ENCODE results near the gene TSPYL2.

Gene TSPYL2

DNA sequence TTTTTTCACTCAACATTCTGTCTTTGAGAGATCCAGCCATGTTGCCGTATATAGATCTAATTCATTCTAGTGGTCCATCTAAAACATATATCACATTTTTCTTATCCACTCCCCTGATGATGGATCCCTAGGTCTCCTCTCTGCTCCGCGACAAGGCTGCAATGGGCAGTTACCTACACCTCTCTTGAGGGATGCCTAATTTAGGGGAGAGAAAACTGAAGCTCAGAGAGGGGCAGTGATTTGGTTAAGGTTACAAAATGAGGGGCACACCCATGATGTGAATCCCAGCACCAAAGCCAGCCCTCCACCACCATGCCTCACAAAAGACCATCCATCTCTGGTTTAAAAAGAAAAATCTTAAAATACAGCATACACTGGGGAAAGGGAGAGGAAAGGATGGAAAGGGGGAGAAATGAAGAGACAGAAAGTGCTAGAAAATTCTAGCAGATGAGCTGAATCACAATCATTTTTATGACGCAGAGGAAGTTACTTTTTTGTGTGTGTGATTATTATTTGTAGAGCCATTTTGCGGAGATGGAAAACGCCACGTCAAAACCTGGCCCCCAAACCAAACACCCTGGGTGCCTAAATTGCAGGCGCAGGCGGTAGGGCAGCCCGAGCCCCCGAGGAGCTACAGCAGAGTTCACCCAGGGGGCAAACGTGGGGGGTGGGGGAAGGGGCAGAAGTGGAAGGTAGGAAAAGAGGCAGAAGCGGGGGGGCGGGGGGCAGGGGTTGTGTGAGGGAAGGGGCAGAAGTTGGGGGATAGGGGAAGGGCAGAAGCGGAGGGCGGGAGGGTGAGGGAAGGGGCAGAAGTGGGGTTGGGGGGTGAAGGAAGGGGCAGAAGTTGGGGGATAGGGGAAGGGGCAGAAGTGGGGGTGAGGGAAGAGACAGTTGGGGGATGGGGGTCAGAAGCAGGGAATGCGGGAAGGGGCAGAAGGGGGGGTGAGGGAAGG, 1.3 kb upstream of the TSPYL2 start:
- peak; percentile 28 for DNase-seq (ENCODE audit: low read depth)

DNA sequence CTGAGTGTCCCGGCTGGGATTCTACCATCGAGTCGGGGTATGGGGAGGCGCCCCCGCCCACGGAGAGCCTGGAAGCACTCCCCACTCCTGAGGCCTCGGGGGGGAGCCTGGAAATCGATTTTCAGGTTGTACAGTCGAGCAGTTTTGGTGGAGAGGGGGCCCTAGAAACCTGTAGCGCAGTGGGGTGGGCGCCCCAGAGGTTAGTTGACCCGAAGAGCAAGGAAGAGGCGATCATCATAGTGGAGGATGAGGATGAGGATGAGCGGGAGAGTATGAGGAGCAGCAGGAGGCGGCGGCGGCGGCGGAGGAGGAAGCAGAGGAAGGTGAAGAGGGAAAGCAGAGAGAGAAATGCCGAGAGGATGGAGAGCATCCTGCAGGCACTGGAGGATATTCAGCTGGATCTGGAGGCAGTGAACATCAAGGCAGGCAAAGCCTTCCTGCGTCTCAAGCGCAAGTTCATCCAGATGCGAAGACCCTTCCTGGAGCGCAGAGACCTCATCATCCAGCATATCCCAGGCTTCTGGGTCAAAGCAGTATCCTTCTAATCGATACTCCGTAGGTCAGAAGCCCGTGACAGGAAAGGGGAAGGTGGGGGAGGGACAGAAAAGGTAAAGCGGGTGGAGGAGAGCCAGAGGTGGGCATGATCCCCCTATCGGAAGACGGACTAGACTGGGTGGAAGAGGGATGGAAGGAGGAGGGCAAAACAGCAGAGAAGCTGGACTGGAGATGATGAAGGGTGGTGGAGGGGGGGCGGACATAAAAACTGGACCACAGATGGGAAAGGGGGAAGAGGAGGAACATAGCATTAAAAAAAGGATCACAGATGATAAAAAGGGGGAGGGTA, 828 bp downstream of the TSPYL2 start:
- no peak for DNase-seq (ENCODE audit: low read depth)

DNA sequence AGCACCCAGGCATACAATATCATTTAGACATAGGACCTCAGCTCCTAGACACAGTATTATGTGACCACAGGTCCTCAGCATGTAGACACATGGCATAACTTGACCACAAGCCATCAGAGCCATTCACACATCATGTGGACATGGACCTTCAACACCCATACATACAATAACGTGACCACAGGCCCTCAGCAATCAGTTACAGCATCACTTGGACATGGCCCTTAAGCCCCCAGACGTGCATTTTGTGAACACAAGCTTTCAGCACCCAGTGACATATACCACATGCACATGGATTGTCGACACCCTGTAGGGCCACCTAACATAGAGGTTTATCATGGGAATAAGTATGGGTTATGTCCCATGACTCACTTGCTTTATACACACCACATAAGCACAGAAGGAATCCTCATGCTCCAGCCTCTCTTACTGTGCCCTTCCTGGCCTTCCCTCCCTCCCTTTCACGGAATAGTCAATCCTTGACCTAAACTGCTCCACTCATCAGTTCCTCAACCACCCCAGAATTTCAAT, 1.9 kb downstream of the TSPYL2 start:
- DNase-seq (ENCODE audit: low read depth) = no peak

DNA sequence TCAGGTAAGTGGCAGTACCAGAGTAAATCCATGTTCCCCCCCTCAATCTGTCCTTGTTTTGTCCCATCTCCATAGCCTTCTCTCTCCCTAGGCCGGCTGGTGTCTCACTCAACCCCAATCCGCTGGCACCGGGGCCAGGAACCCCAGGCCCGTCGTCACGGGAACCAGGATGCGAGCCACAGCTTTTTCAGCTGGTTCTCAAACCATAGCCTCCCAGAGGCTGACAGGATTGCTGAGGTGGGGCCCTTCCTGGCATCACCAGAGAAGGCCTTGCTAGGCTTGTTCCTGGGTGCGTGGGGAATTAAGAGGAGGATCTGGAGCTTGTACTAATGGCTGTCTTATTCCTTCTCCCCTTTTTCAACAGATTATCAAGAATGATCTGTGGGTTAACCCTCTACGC, 2.7 kb downstream of the TSPYL2 start:
- DNase-seq (ENCODE audit: low read depth) = no peak

DNA sequence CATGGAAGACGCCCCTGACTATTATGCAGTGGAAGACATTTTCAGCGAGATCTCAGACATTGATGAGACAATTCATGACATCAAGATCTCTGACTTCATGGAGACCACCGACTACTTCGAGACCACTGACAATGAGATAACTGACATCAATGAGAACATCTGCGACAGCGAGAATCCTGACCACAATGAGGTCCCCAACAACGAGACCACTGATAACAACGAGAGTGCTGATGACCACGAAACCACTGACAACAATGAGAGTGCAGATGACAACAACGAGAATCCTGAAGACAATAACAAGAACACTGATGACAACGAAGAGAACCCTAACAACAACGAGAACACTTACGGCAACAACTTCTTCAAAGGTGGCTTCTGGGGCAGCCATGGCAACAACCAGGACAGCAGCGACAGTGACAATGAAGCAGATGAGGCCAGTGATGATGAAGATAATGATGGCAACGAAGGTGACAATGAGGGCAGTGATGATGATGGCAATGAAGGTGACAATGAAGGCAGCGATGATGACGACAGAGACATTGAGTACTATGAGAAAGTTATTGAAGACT, 3.6 kb downstream of the TSPYL2 start:
- DNase-seq (ENCODE audit: low read depth) = peak; percentile 23

DNA sequence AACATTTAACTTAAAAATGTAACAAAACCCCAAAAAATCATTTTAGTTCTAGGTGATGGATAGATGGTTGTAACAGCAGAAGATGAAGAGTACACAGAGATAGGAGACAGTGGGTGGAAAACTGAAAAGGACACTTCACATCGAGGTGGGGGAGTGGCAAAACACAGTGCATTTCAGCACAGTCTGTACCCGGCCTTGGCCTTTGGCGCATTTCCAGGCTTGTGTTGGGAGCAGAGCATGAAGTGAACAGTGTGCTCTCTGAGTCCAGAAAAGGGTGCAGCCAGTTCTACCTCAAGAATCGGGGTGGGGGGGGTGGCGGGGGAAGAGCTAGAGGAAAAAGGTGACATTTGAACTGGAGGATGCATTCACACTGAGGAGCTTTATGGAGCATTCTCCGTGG, 4.3 kb downstream of the TSPYL2 start:
- DNase-seq (ENCODE audit: low read depth) = no peak

DNA sequence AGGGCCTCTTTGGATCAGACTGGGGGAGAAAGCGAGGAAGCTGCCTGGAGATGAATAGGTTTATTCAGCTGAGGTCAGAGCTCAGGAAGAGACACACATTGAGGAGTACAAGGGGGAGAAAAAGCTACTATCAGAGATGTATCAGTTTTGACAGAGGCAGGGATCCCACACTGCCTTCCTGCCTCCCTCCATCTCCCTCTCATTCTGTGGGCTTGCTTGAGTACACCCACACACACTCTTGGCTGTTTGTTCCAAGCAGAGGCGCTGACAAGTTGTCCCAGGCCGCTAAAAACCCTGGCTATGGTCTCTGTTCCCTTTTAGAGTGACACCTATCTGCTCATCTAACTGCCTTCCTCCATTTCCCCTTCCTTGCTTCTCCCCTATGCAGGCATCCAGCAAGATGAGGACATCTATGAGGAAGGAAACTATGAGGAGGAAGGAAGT, 5.2 kb downstream of the TSPYL2 start:
- no peak for DNase-seq (ENCODE audit: low read depth)

DNA sequence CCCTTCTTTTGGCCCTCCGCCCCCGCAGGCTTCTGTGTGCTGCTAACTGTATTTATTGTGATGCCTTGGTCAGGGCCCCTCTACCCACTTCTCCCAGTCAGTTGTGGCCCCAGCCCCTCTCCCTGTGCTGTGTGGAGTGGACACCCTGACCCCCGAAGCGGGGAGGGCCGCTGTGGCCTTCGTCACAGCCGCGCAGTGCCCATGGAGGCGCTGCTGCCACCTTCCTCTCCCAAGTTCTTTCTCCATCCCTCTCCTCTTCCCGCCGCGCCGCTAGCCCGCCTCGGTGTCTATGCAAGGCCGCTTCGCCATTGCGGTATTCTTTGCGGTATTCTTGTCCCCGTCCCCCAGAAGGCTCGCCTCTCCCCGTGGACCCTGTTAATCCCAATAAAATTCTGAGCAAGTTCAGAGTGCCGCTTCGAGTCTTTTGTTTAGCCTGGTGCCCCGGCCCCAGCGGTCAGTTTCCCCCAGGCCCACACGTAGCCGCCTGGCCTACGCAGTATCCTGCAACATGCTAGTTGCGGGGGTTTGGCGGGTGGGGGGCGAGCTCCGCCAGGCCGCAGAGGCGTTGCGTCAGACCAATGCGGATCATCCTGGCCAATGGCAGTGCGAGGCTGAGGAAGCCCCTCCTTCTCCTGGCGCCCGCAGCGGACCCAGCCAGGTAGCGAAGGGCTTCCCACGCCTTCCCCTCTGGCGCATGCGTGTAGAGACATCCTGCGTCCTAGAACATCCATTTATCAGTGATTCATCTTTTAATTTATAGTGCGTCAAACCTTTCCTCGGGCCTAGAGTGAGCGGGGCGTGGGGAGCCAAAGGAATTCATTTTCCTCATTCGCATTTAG, 6.2 kb downstream of the TSPYL2 start:
- peak; percentile 80 for DNase-seq (ENCODE audit: low read depth)

DNA sequence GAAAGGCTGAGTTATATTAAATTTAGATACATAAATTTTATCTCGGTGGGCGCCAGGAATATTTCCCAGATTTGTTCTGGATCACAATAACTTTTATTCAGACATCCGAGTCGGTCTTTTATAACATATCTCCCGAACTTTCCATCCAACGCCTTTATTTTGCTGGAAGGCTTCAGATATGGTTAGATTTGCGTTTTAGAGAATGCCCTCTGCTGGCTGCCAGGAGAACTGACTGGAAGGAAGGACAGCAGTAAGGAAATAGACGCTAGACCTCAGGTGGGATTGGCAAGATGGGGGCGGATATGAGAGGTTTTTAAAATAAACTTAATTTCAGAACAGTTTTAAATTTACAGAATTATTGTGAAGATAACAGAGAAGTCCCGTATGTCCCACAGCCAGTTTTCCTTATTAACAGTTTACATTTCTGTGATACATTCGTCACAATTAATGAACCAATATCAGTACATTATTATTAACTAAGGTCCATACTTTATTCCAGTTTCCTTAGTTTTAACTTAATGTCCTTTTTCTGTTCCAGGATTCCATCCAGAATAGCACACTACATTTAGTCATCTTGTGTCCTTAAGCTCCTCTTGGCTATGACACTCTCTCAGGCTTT, 7.2 kb downstream of the TSPYL2 start:
- DNase-seq (ENCODE audit: low read depth) = no peak

DNA sequence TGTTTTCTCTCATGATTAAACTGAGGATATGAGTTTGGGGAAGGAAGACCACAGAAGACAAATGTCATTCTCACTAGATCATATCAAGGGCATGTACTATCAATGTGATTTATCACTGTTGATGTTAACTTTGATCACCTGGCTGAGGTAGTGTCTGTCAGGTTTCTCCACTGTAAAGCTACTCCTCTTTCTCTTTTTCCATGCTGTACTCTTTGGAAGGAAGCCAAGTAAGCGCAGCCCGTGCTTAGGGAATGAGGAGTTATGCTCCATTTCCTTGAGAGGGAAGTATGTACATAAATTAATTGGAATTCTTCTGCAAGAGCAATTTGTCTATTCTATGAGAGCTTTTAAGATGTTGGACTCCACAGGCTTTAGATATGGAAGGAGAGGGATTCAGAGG, 7.8 kb downstream of the TSPYL2 start:
- DNase-seq (ENCODE audit: low read depth) = no peak

DNA sequence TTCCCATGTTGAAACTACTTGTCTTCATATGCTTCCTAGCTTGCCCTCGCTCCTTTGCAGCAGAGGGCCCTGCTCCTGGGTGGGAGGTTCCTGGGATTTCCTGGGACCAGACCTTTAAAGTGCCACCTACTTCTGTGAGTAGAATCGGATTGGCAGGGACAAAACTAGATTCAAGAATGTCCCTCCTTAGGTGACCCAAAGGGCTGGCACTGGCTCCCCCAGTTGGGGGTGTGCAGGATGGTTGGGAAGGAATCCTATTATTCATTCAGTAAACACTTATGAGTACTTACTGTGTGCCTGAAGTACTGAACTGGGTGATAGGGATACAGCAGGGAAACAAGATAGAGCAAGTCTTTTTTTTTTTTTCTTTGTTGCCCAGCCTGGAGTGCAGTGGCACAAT, 9.2 kb downstream of the TSPYL2 start:
- DNase-seq (ENCODE audit: low read depth) = no peak

DNA sequence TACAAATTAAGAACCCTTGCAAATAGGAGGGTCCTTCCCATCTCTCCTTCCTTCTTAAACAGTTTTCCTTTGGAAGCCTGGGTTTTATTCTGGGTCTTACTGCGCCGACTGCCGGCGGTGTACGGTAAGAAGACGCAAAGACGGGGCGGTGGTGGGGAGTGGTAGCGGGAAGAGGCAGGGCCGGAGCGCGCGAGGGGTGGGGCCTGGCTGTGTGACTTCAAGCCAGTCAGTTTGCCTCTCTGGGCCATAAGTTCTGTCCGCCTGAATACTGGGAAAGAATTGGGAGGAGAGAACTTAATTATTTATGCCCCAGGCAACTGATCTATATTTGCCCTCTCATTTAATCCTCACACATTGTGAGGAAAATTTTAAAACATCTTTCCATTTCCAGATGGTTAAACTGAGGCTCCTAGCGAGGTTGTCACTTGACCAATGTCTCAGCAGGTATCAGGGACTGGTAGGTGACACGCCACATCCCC, 11.0 kb downstream of the TSPYL2 start:
- peak; percentile 64 for DNase-seq (ENCODE audit: low read depth)

DNA sequence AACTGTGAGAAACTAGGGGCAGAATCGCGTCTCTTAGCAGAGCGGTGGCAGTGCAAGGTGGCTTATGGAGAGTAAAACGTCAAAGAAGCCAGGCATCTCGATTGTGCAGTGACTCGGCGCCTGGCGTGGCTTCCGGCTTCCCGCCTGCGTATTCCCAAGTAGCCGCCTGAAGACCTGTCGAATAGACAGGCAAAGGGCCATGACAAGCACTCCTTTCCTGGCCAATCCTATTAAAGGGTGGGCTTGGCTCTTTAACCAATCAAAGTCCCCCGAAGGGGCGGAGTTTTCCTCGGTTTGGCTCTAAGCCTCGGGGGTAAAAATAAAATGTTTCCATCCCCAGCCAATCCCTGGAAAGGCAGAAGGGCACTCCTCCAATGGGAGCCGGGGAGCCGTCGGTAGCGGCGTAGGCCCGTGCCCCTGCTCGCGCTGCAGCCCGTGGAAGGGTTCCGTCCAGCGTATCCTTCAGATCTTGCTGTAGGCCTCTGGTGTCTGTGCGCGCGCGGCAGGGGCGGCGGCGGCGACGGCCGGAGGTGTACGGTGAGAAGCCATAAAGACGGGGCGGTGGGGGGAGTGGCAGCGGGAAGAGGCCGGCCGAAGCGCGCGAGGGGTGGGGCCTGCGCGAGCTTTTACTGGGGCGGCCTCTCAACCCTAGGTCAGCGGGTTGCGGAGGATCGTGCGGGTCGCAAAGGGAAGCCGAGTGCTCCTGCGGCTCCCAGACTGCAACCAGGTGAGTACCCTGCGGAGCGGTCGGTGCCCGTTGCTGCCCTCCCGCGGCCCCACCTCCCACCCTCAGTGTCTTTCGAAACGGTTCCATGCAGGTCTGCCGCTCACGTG, 11.8 kb downstream of the TSPYL2 start, which contains the start of gene KANTR:
KANTR (plus strand) TSS at position 395 of the 834 bp plus-strand sequence. CDS start 30,131 bp downstream, outside the sequence.
- DNase-seq (ENCODE audit: low read depth) = peak; percentile 75

DNA sequence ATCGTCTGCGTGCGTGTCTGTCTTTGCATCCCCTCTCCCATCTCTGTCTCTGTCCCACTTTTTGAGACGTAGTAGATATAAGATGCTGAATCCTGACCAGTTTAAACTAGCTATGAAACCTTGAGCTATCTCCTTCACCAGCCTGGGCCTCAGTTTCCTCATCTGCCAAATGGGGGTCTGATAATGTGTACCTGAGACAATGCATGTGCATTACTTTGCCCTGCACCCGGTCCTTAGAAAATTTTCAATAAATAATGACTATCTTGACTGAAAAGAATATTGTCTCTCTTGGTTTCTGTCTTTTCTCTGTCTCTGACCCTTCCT, 12.4 kb downstream of the TSPYL2 start:
- no peak for DNase-seq (ENCODE audit: low read depth)

DNA sequence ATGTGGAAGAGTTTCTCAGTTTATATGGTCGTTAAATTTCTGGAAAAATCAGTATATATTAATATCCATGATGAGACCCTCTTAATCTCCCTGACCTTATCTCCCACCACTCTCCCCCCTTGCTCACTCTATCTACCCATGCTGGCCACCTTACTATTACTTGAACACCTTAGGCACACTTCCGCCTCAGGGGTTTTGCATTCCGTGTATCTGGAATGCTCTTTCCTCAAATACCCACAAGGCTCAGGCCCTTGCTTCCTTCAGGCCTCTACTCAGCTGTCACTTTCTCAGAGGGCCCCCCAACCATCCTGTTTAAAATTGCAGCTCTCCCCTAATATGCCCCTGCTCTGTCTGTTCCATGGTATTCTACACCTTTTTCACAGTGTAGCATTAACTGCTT, 13.6 kb downstream of the TSPYL2 start:
- no peak for DNase-seq (ENCODE audit: low read depth)

DNA sequence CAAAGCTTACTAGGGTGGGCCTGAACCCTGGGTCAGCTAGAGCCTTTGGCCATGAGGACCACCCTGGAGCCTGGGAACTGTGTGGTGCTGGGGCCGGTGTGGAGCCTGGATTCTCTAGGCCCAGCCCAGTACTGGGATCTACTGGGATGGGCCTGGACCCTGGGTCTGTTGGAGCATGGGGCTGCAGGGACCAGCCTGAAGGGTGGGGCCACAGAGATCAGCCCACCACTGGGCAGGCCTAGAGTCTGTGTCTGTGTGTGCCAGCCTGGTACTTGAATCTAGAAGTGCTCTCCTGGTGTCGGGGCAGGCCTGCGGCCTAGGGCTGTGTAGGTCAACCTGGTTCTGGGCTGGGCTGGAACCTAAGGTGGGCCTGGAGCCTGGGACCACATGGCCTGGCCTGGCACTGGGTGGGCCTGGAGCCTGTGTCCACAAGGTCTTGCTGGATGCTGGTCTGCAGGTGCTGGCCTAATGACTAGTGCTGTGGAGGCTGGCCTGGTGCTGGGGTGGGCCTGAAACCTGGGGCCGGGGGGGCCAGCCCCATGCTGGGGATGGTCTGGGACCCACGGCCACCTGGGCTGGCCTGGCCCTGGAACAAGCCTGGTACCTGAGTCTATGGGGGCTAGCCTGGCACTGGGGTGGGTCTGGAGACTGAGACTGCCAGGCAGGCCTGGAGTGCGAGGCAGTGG, 32.8 kb downstream of the TSPYL2 start:
- no peak for DNase-seq (ENCODE audit: low read depth)

DNA sequence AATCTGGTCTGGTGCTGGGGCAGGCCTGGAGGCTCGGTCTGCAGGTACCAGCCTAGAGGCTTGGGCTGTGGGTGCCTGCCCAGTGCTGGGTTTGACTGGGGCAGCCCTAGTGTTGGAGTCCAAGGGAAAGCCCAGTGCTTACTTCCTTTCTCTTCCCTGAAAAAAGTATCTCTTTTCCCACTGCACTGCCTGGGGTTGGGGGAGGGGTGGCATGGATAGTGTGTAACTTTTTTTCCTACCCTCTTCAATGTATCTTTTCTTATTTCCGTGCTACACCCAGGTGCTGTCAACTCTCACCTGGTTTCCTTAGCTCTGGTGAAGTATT, 33.3 kb downstream of the TSPYL2 start:
- no peak for DNase-seq (ENCODE audit: low read depth)

DNA sequence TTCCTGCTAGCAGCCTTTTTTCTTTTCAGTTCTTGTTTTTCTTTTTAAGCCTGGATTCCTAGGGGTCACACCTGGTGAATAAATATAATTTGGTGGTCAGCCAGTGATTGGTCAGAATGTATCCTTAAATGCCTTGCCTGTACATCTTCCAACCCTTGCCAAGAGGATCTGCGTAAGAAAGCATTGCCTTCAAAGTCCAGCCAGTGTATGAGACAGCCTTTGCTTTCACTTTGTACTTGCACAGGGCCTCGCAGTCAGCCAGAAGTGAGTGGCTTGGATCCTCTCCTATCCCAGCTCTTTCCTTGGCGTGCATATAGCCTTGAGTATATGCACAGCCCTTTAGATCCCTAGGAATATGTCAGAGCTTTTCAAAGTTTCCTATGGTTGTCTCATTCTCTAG, 33.9 kb downstream of the TSPYL2 start:
- no peak for DNase-seq (ENCODE audit: low read depth)

DNA sequence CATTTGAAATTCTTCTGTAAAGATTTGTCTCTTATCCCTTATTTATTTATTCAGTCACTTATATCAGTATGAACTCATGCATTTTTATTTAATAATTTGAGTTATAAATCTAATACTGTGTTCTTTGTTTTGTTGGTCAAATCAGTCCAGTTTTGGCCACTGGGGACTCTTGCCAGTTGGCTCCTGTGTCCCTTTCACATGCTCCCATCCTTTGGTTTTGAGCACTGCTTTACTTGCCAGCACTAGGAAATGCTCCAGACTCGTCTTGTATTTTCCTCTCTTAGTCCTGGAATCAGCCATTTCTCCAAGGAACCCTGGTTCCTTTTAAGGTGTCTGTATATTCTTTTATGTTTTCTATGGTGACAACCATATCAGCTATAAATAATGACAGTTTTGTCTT, 39.8 kb downstream of the TSPYL2 start:
- DNase-seq (ENCODE audit: low read depth) = no peak

DNA sequence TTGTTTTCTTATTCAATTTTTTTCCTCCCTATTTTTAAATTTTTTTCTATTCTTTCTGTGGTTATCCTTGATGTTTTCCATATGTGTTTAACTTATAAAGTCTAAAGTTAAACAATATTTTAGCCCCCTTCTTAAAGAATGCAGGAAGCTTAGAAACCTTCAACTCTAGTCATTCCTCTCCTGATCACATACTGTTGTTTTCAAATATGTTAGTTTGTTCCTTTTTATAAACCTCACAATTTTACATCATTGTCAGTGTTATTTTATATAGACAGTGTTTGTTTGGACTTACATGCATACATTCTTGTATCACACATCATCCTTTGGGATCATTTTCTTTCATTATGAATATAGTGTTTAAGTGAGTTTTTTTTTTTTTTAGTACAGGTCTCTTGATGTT, 43.3 kb downstream of the TSPYL2 start:
- DNase-seq (ENCODE audit: low read depth) = no peak
